Fibroblast of gingiva (primary cell): ENCODE measurements around the gene NKAIN2.

Source experiments
- DNase-seq: peaks from one replicate; pipeline ENCODE4 v3.0.0-alpha.2; 2011; ENCODE audit warnings: low read depth

NKAIN2 gene

GRCh38 chr6:123808556-123808955 is 4.9 kb downstream of the NKAIN2 start:
- DNase-seq, result no peak

GRCh38 chr6:123810214-123810613 is 6.5 kb downstream of the NKAIN2 start:
- no peak for DNase-seq

- DNase-seq, result no peak
These were observed 7.3 kb downstream of the NKAIN2 start for GRCh38 chr6:123810948-123811347.

GRCh38 chr6:123811378-123811777 is 7.7 kb downstream of the NKAIN2 start:
- no peak for DNase-seq

GRCh38 chr6:123812621-123813020 is 9.0 kb downstream of the NKAIN2 start:
- no peak for DNase-seq

GRCh38 chr6:123821112-123821511 is 17.4 kb downstream of the NKAIN2 start:
- DNase-seq, result no peak

GRCh38 chr6:123829302-123829953 is 25.8 kb downstream of the NKAIN2 start:
- no peak for DNase-seq

GRCh38 chr6:123830120-123830519 is 26.5 kb downstream of the NKAIN2 start:
- DNase-seq, result no peak

GRCh38 chr6:123838505-123839234 is 35.0 kb downstream of the NKAIN2 start:
- DNase-seq, result no peak

- DNase-seq, result no peak
These were observed 37.6 kb downstream of the NKAIN2 start for GRCh38 chr6:123841067-123841896.

GRCh38 chr6:123844011-123844410 is 40.3 kb downstream of the NKAIN2 start:
- no peak for DNase-seq

GRCh38 chr6:123848347-123848746 is 44.7 kb downstream of the NKAIN2 start:
- no peak for DNase-seq

- DNase-seq, result no peak
These were observed 45.7 kb downstream of the NKAIN2 start for GRCh38 chr6:123849406-123849805.

- no peak for DNase-seq
These were observed 46.9 kb downstream of the NKAIN2 start for GRCh38 chr6:123850555-123850954.

GRCh38 chr6:123854201-123854600 is 50.5 kb downstream of the NKAIN2 start:
- no peak for DNase-seq

- no peak for DNase-seq
These were observed 51.8 kb downstream of the NKAIN2 start for GRCh38 chr6:123855506-123855905.

GRCh38 chr6:123859291-123859690 is 55.6 kb downstream of the NKAIN2 start:
- DNase-seq, result no peak

GRCh38 chr6:123869334-123869733 is 65.7 kb downstream of the NKAIN2 start:
- DNase-seq, result no peak

GRCh38 chr6:123873974-123874373 is 70.3 kb downstream of the NKAIN2 start:
- no peak for DNase-seq

- no peak for DNase-seq
These were observed 72.1 kb downstream of the NKAIN2 start for GRCh38 chr6:123875784-123876183.

- DNase-seq, result no peak
These were observed 76.1 kb downstream of the NKAIN2 start for GRCh38 chr6:123879749-123880148.

GRCh38 chr6:123888771-123889513 is 85.3 kb downstream of the NKAIN2 start:
- DNase-seq, result no peak
